HG02588 (cell line): ENCODE results near the gene NAA10.

Experiments
- ATAC-seq: cut with Tn5 transposase; IDR thresholded peaks from one replicate; pipeline ENCODE4 v1.9.1; 2021; ENCODE audit warnings: mild to moderate bottlenecking, moderate library complexity; ENCODE audit not compliant: unreplicated experiment

The NAA10 gene

GRCh38 chrX:153930011-153930910 is 4.6 kb downstream of the NAA10 start:
- ATAC-seq, result no peak

DNA sequence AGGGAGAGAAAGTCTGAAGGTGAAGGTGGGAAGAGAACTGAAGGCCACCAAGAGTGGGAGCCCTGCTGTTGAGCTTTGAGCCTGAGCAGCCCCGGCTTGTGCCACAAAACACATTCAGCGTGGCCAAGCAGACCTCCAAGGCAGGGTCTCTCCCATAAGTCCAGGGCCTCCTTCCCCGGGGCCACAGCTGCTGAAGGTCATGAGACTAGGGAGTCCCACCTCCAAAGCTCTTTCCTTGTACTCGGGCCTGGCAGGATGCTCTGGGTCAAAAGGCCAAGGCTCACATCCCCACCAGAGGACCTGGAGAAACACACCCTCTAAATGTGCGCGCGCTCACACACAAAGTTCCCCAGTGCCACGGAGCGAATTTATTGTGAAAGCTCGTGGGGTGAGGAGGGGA is 5.3 kb downstream of the NAA10 start:
- ATAC-seq, result no peak

GRCh38 chrX:153928846-153929245 is 6.0 kb downstream of the NAA10 start:
- no peak for ATAC-seq

DNA sequence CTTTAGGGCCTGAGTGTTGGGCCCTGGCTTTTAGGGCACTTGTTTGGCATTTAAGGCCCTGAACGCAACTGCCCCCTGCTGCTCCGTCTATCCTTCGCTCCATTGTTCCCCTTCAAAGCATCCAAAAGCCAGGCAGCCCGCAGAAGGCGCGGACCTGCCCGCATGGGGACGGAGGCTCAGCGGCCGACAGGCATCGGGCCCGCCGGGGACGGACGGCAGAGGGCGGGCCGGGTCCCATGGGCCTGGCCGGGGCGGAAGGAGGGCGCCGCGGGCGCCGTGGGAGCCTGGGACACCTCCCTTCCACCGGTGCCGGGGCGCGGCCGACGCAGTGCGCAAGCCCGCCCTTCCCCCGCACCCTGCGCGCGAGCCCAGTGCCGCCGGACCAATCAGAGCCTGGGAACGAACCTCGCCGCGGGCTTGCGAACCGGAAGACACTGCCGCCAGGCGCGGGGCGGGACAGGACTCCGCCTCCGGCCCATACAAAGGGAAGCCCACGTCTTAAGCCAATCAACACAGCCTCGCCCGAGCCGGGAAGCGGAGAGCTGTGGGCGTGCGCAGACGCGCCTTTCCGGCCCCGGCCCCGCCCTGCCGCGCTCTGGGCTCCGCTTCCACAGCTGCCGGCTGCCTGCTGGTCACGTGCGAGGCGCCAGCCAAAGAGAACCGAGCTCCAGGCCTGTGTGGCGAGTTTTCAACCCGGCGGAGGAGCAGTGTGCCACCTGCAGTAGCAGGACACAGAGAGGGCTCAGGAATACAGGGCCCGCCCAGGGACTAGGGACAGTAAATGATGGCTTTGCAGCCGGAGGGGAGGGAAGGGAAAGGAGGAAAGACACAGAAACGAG is 6.7 kb downstream of the NAA10 start:
- peak; percentile 65 for ATAC-seq

DNA sequence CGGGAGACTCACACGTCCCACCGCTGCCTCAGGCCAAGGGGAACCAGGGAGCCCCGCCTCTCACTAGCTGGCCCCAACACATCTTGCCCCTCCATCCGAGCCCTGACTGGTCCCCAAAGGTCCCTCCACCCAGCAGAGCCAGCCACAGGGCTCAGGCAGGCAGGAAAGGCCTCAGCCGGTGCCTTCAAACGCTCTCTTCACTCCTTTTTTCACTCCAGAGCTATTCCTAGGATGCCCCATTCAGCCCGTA is 7.2 kb downstream of the NAA10 start:
- ATAC-seq, result no peak

DNA sequence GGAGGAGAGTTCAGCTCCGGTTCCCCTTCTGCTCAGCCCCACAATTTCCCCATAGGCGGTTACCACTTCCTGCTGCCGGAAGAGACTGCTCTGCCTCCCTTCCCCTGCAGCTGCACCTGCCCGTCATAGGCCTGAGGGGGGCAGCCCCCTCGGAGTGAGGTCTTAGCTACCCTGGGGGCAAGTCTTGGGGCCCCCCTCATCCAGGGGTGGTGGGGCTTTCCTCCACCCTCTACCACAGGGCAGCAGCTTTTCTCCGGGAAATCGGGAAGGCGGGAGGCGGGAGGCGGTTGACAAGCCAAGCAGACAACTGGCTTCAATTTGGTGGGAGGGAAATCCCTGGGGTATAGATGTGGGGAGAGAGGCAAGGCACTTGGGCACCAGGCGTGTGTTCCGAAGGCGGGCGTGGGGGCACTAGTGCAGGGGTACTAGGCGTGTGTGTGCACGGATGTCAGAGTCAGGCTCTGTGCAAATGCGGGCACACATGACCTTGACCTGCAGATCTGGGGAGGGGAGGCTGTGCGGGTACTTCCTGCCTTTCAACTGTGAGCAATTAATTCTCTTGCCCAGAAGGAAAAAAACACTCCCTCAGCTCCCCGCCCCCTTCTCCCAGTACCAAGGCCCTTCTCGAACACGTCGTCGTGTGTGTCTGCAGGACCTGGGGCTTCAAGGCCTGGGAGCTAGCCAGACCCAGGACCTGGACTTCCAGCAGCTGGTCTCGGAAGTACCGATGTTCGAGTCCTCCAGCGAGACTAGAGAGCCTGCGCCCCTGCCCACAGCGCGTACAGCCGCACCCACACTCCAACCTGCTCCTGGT is 7.8 kb downstream of the NAA10 start:
- peak; percentile 34 for ATAC-seq

DNA sequence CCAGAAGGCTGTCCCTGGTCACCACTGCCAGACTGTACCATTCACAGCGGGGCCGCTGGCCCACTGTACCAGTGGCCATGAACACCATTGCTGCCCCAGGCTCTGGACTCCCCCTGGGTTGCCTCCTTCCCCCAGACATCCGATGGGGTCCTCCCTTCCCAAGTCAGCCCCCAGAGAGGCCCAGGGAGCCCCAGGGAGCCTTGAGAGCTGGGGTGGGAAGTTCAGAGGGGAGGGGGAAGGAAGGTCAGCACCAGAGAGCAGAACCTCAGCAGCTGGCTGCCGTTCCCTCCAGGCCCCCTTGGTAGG is 8.3 kb downstream of the NAA10 start:
- no peak for ATAC-seq

GRCh38 chrX:153925739-153926551 is 8.9 kb downstream of the NAA10 start, which contains the start of gene ARHGAP4:
ARHGAP4 (minus strand) TSS chrX:153926264; CDS start chrX:153926202, 62 bp downstream.
- ATAC-seq, result no peak

DNA sequence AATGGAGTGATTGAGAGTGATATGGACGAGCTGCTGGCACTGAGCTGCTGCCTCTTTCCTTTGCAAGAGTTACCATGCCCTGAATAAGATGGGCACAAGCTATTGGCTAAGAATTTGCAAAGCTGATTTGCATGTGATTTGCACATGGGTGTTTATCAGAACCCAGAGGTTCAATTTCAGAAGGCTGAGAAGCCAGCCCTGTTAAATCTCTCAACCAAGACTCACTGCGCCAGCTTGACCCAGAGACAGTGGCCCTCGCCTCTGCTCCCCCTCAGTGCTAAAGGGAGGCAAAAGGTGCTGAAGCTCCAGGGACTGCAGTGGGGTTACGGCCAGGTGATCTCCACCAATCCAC is 9.5 kb downstream of the NAA10 start:
- no peak for ATAC-seq

DNA sequence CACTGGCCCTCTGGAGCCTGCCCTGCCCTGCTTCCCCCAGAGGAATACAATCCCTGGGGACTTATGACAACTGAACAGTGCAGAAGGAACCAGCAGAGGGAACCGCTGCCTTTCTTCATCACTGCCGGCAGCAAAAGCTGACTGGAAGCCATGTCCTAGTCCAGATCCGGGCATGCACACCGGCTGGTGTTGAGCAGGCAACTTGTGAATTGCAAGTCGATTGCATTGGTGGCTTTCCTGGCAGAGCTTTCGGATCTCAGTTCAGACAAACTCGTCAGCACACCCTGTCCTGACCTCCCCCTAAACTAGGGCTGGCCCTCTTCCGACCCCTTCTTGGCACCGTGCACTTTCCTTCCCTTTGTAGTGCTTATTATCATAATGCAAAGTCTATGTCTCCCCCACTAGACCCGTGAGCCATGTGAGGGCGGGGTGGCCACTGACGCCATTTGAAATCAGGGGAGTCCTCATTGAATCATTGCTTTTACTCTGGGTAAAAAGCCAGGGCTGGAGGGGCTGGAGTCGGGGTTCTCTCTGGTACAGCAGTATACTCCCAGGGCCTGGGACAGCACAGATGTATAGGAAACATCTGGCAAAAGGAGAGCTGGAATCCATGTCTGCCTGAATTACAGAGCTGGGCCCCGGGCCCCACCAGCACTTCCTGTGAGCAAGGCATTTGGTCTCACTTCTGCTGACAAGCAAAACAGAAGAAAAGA is 10.5 kb downstream of the NAA10 start:
- ATAC-seq, result no peak

DNA sequence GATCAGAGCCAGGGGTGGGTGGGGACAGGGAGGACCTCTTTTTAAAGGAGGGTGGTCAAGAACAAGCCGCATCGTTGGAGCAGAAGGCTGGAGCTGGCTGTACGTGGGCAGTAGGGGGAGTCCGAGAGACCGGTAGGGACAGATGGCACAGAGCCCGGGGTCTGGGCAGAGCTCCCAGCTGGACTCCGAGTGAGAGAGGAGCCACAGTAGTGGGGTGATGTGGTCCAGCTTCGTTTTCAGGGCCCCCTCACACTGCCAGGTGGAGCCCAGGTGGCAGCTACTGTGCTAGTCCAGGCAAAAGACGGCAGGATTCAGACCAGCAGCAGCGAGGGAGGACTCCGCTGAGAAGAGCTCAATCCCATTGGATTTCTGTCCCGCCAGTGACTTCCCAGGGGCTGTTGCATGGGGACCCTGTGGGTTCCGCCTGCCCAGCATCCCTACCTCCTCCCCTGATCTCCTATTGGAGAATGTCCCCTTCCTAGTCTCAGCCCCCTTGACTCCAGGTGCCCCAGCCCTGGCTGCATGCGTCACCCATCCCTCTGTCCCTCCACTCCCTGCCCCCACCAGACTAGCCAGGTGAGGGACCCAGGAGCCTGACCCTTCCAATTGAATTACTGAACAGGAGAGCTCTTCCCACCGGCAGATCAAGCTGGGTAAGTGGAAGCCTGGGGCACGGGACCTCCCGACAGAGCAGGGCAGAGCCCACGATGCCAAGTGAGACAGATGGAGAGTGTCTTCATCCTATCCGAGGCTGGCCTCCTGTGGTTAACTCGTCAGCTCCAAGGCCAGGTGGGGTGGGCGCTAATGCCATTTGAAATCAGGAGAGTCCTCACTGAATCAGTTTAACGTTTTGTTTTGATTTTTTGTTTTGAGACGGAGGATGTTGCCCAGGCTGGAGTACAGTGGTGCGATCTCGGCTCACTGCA is 11.6 kb downstream of the NAA10 start:
- no peak for ATAC-seq

- ATAC-seq, result no peak
Measured at GRCh38 chrX:153921511-153922446, 13.1 kb downstream of the NAA10 start.

GRCh38 chrX:153921070-153921469 is 13.8 kb downstream of the NAA10 start:
- no peak for ATAC-seq

DNA sequence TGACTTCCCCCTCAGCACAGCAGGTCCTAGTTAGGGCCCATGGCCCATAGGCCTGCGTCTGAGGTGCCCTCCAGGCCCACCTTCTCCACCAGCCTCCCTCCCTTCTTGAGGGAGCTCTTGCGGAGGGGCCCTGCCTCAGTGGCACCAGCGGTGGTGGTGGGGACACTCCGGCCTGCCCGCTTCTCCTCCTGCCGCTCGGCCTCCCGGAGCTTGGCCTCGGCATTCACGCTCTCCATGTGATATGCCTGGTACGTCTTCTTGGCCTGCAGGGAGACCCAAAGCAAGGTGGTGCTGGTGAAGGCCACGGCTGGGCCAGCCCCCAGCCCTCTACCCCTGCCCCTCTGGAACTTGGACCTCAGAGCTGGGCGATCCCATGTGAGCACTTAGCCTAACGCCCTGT is 14.3 kb downstream of the NAA10 start:
- ATAC-seq, result no peak

GRCh38 chrX:153919281-153919680 is 15.6 kb downstream of the NAA10 start:
- no peak for ATAC-seq

GRCh38 chrX:153917869-153918268 is 17.0 kb downstream of the NAA10 start:
- no peak for ATAC-seq

- no peak for ATAC-seq
Measured at GRCh38 chrX:153913701-153914100, 21.1 kb downstream of the NAA10 start.

DNA sequence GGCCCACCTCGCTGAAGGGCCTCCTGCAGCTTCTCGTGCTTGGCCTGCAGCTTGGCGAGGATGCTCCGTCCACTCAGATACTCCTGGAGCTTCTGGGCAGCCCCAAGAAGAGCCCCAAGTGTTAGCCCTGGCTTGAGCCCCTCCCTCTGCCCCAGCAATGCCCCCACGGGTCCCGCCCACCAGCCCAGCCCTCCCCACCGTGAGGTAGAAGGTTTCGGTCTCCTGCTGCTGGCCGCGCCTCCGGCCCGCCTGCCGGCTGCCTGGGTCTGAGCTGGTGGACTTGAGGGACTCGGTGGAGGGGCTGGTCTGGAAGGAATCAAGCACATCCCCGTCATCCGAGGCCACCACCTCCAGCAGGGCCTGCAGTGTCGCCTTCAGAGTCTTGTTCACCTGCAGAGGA is 21.6 kb downstream of the NAA10 start:
- no peak for ATAC-seq
